Loucy (cell line): ENCODE results near the gene UCK2.

ENCODE experiments used
- CTCF ChIP-seq: fragments of 200-600 bp; sonication (generic); conservative IDR thresholded peaks from 2 replicates; pipeline ENCODE4 v1.5.1; 2014; ENCODE audit warnings: mild to moderate bottlenecking, antibody characterized with exemption, low read length
- EZH2phosphoT487 ChIP-seq: fragments of 200-600 bp; IDR thresholded peaks from 2 replicates; pipeline ENCODE4 v1.6.1; 2018; ENCODE audit warnings: antibody characterized with exemption, mild to moderate bottlenecking, moderate library complexity, borderline replicate concordance

GRCh38 chr1:165869343-165869742 is 41.9 kb downstream of the UCK2 start:
- TF ChIP-seq CTCF (no peak), EZH2phosphoT487 (no peak)
